Stimulated activated CD8-positive, alpha-beta memory T cell treated with anti-CD3 and anti-CD28 coated beads, Interleukin-12 subunit alpha, Interleukin-12 subunit beta, amount 100 ng/mL, for 24 hours (primary cell): ENCODE measurements around the gene TMF1.

Source experiments
- DNase-seq: peaks from one replicate; pipeline ENCODE4 v3.0.0-alpha.2; 2020; ENCODE audit errors: extremely low read depth

The TMF1 gene

GRCh38 chr3:69013253-69014021 is 38.7 kb downstream of the TMF1 start, which contains the start of gene EOGT:
EOGT (minus strand) TSS chr3:69013684; CDS start chr3:69009846, 3,838 bp downstream.
- peak; percentile 54 for DNase-seq

GRCh38 chr3:69012800-69013252 is 39.3 kb downstream of the TMF1 start:
- no peak for DNase-seq

GRCh38 chr3:69012100-69012799 is 39.9 kb downstream of the TMF1 start:
- no peak for DNase-seq

GRCh38 chr3:69011096-69011730 is 40.9 kb downstream of the TMF1 start:
- DNase-seq: no peak

- DNase-seq: no peak
Measured at GRCh38 chr3:69009559-69010410, 42.3 kb downstream of the TMF1 start.

DNA sequence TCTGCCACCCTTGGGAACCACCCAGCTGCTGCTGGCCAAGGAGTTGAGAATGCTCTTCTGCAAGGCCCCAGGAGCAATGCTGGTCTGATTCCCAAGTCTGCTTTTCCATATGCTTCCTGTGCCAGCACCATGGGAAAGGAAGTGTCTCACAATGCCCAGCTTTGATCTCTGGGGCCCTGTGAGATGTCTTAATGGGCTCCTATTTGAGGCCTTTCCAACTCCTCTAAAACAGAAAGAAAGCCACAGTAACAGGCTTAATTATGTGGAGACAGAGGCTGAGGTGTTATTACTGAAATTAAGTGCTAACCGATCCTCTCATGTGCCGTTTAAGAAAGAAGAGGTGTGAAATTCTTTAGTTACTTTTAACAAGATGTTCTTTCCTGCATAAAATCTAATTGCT is 43.2 kb downstream of the TMF1 start:
- no peak for DNase-seq

GRCh38 chr3:69005791-69006482 is 46.2 kb downstream of the TMF1 start:
- DNase-seq: no peak

GRCh38 chr3:69005071-69005790 is 46.9 kb downstream of the TMF1 start:
- no peak for DNase-seq

- DNase-seq: no peak
Measured at GRCh38 chr3:69004138-69004537, 48.0 kb downstream of the TMF1 start.

DNA sequence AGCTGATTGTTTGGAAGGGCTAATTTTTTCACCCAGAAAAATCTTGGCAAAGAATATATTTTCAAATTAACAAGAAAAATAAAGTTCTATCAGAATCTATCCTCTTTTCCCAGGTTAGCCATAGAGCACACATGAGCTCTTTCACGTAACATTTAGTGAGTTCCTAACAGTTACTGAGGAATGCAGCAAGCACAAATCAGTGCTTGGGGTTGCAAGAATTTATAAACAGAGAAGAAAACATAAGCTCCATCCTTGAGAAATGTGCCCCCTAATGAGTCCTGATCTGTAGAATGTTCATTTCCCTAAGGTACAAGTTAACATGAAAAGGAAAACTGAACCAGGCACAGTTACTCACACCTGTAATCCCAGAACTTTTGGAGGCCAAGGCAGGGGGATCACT is 52.5 kb downstream of the TMF1 start:
- DNase-seq: no peak

- DNase-seq: no peak
Measured at GRCh38 chr3:68999158-68999557, 53.0 kb downstream of the TMF1 start.

DNA sequence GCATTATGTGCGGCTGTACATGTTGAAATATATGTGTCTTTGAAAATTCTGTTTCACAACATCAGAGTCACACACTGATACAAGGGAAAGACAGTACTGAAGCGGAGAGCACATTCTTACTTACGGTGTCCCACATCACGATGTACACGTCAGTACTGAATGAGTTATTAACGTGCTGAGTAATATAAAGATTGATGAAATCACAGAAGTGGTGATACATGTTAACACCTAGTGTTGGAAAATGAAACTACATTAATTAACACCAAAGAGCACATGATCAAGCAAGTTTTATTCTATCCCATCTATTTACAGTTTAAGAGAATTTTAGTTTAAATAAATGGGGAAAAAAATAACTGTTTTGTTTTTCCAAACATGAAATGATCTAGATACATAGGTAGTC is 54.2 kb downstream of the TMF1 start:
- DNase-seq: no peak

- no peak for DNase-seq
Measured at GRCh38 chr3:68996356-68996995, 55.7 kb downstream of the TMF1 start.

GRCh38 chr3:68988740-68989139 is 63.4 kb downstream of the TMF1 start:
- DNase-seq: no peak

GRCh38 chr3:68987322-68987721 is 64.8 kb downstream of the TMF1 start:
- no peak for DNase-seq

- DNase-seq: no peak
Measured at GRCh38 chr3:68986496-68987208, 65.5 kb downstream of the TMF1 start.

- no peak for DNase-seq
Measured at GRCh38 chr3:68985146-68985790, 66.9 kb downstream of the TMF1 start.

DNA sequence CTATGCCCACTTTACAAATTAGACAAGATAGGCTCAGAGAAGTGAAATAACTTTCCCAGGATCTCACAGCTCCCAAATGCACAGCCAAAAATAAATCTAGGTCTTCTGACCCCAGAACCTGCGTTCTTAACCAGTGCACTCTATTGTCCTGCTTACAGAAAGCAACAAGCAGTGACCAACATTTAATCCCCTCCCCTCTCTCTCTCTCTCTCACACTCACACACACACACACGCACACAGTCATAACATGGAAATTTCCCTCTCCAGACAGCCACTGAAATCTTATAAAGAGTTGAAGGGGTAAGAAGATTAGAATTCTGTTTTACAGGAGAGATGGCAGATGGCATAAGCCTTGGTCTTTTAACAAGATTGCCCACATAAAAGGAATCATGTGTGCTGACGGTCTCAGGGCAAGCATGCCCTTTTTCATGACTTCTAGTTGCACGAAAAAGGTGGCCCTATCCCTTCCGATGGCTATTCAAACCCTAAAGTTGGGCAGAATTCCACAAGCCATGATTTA is 68.1 kb downstream of the TMF1 start:
- DNase-seq: no peak
